Inflammatory macrophage treated with lipopolysaccharide for 1 hour (primary cell): ENCODE results near the gene CHRM4.

Experiments
- DNase-seq, 2 donors: peaks; one replicate each; pipeline ENCODE4 v3.0.0-alpha.2; 2020 to 2022

Gene CHRM4

DNA sequence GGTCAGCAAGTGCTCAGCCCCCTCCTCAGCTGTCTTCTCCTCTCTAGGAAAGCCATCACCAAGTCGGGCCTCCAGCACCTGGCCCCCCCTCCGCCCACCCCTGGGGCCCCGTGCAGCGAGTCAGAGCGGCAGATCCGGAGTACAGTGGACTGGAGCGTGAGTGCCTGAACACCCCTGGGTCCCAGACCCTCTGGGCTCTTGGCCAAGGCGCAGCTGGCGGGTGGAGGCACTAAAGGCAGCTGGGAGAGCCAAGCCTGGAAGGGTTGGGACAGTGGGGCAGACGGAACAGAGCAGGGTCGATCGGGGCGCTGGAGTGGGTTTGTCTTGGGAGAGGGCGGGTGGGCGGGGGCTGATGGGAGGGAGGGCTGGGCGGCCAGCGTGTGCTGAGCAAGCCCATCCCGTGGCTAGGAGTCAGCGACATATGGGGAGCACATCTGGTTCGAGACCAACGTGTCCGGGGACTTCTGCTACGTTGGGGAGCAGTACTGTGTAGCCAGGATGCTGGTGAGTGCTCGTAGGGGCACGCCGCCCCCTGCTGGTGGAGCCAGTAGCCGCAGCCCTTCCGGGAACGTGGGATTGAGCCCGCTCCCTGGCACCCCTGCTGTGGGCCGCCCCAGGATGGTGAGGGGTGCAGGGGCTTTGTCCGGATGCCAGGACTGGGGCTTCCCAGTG is 24.2 kb downstream of the CHRM4 start:
- DNase-seq, result peak in 1 of 2 donors; percentile 82

DNA sequence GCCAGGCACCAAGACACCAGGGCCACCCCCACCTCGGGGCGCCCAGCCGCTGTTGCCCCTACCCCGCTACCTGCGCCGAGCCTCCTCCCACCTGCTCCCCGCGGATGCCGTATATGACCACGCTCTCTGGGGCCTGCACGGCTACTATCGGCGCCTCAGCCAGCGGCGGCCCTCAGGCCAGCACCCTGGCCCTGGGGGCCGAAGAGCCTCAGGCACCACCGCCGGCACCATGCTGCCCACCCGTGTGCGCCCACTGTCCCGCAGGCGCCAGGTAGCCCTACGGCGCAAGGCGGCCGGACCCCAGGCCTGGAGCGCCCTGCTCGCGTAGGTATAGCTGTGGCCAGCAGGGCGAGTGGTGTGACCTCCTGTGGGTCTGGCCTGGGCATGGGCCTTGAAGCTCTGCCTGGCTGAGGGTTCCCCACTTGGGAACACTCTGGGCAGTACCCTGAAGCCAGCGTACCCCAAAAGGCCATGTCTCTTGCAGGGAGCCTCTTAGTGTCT is 24.9 kb downstream of the CHRM4 start:
- DNase-seq, result no peak

DNA sequence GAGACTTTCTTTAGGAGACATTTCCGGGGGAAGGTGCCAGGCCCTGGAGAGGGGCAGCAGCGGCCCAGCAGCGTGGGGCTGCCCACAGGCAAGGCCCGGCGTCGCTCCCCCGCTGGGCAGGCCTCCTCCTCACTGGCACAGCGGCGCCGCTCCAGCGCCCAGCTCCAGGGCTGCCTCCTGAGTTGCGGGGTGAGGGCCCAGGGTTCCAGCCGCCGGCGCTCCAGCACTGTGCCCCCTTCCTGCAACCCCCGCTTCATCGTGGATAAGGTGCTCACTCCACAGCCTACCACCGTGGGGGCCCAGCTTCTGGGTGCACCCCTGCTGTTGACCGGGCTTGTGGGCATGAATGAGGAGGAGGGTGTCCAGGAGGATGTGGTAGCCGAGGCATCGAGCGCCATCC is 25.3 kb downstream of the CHRM4 start:
- no peak for DNase-seq

DNA sequence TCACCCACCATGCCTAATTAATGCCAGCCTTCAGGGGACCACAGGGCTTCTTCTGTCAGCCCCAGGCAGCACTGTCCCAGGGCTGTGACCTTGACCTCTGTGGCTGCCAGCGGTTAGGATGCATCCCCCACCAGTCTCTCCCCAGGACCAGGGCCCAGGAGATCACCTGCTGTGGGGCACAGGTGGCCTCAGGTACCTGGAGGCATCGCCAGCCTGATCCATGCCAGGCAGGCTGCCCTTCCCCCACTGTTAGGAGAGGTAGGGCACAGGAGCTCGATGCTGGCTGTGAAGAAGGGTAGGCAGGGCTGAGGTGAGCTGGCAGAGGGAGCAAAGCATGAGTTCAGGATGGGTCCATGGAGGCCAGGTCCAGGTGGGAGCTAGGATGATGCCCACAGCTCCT is 26.8 kb downstream of the CHRM4 start:
- DNase-seq, result no peak

DNA sequence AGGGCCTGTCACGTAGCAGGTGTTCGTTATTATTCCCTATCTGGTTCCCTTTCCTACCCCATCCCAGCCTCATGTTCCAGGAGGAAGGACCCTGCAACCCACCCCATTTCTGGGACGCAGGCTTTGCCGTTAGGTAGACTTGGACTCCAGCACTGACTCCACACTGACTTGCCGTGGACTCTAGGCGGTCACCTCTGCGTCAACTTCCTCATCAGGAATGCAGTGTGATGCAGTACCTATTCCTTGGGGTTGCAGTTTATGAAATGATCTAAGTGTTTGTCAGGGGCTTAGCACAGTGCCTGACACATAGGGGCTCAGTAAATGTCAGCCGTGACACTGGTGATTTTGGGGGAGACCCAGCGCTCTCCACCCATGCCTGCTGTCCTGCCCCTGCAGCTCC is 27.5 kb downstream of the CHRM4 start:
- no peak for DNase-seq

DNA sequence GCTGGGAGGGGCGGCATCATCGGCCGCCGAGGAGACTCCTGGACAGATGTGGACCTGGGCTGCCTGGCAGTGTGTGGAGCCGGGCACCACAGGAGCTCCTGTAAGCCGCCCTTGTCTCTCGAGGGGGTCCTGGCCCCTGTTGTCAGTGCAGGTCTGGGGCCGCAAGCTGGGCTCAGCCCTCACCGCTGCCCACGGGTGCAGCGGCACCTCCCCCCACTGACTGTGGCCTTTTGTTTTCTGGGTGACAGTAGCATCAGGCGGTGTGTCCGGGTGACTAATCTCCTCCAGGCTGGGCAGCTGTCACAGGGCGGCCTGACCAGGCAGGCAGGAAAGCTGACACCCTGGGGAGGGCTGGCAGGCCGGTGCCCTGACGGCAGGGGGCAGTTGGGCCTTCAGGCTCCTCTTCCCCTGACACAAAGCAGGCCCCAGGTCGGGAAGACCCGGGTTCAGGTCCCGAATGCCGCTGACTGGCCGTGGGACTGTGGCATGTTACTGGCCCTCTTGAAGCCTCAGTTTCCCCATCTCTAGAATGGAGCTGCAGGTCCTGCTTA is 28.0 kb downstream of the CHRM4 start:
- DNase-seq, result peak; percentile 45 to 85

DNA sequence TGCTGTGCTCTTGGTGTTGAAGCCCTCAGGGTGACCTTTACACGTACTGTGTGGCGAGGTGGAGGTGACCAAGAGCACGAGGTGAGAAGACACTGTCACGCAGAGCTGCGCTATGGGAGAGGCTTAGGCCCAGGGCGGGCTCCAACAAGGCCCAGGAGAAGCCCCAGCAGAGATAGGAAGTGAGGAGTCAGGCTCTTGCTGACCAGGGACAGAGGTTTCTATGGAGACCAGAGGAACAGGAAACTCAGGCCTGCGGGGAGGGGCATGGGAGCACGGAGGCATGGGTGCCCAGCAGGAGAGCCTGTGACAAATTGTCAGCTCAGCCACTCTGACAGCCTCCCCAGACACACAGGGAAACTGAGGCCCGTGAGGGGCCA is 28.6 kb downstream of the CHRM4 start:
- DNase-seq, result peak; percentile 84 to 87

DNA sequence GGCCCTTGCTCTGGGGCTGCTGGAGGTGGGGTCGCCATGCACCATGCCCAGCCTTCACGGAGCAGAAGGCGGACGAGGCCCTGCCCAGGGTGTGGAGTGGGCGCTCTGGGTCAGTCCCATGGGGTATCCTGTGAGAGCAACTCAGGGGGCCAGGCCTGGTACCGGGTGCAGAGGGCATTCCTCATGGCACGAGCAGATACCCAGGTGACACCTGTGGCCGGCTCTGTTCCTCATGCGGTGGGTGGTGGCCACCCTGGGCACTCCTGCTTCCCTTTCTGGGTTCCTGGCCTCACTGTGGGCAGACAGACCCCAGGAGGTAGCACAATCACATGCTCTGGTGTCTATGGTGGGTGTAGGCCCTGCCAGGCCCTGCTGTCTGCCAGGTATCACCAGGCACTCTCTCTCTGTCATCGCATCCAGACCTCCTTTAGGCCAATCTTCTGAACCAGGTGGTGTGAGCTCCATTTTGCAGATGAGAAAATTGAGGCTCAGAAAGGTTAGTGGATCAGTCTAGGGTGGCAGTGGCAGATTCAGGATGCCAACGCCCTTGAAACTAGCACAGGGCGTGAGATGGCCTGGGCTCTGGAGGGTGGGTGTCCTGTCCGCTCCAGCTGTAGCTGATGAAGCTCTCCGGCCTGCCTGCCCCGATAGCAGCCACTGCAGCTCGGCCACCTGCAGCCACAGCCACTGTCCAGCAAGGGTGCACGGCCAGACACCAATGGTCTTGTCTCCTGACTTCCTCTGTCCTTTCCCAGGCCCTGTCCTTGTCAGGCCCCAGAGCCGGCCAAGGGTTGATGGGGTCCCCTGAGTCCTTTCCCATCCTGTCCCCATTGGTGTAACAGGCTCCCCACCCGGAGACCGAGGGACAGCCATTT is 29.2 kb downstream of the CHRM4 start:
- no peak for DNase-seq

DNA sequence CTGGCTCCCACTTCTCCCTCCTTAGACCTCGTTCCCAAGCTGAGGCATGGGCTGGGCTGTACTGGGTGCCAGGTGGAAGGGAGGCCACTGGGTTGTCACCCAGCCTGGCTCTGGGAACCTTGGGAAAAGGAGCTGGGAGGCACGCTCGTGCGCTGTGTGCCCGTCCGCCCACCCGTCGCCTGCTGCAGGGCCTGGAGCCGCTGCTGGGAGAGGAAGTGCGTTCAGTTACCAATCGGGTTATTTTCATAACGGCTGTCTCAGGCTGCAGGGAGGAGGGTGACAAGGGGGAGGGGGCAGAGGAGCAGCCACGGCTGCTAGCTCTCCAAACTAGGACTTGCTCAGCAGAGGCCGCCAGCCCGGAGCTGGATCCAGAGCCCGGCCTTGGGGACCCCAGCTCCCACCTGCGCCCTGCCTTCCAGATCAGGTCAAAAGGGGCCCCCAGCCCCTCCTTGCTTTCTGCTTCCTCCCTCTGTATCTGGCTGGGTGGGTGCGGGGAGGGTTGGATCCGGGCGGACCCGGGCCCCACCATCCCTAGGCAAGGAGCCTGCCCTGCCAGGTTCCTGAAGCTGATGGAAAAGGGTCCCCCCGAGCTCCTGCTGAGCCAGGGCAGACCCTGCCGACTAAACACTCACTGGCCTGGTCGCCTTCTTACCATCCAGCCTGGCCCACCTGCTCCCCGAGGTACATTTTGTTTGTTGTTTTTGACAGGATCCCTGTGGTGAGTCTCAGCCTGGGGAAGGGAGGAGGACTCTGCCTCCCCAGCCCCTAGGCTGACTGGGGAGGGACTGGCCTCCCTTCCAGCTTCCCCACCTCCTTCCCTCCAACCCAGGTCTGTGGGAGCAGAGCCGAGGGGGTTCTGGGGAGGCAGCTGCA is 30.1 kb downstream of the CHRM4 start:
- peak; percentile 82 to 86 for DNase-seq

DNA sequence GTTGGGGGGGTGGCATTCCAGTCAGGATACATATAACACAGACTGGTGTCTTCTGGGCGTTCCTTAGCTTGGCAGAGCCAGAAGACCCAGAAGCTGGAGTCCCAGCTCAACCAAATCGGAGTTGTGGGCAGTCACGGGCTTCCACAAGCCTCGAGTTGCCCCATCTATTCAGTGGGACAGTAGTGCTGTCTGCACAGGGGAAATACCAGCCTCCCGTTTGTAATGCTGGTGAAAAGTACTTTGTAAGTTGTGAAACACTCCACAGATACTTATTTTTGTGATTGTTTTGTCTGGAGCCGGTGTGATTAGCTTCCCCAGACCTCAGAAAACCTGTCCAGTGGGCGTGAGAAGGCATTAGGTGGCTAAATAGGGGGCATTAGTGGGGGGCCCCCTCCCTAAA is 30.7 kb downstream of the CHRM4 start:
- peak; percentile 65 to 83 for DNase-seq

DNA sequence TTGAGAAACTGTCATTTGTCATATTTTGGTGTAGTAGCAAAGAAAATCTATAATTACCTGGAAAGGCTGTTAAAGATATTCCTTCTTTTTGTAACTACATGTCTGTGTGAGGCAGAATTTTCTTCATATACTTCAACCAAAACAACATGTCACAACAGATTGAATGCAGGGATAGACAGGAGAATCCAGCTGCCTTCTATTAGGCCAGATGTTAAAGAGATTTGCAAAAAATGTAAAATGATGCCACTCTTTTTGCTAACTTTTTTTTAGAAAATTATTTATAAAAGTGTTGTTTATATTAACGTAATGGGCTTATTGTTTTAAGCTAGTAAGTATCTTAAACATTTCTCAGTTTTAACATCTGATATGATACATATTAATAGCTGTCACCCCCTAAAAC is 31.6 kb downstream of the CHRM4 start:
- DNase-seq, result no peak

DNA sequence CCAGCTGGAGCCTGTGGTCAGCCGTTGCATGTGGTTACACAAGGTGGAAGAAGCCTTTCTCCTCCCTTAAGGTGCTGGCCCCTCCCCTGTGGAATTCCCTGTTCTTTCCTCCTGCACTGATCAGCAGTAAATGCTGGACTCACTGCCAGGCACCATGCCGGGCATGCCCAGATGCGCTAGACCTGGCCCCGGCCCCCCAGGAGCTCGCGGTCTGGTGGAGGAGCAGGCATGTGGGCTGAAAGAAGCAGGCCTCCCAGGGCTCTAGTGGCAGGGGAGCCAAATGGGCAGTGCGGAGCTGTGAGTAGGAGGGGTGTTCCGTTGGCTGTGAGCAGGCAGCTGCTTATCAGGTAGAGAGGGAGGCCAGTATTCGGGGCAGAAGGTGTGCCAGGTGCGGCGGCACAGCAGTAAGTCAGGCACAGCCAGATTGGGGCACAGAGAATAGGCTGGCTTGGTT is 34.1 kb downstream of the CHRM4 start:
- peak; percentile 48 to 55 for DNase-seq

DNA sequence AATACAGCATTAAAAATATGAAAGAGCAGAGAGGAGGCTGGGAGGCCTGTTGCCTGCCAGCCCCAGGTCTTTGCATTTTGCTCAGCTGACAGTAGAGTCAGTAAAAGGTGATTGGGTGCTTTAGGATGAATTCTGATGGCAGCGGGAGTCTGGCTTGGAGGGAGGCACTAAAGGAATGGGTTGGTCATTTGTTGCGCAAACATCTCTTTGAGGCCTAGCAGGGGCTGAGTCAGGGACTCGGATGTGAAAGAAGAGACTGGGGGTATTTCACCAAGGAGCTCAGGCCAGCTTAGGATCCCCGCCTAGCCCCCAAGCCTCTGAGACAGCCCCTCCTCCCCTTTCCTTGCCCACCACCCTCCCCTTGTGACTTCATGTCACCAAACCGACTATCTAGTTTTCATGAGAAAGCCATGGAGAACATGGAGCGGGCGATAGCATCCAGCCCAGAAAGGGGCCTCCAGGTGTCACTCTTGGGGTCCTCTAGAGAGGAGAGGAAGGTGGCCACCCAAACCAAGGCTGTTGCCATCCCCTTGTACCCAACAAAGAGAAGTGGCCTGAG is 34.6 kb downstream of the CHRM4 start:
- peak in 1 of 2 donors; percentile 51 for DNase-seq

DNA sequence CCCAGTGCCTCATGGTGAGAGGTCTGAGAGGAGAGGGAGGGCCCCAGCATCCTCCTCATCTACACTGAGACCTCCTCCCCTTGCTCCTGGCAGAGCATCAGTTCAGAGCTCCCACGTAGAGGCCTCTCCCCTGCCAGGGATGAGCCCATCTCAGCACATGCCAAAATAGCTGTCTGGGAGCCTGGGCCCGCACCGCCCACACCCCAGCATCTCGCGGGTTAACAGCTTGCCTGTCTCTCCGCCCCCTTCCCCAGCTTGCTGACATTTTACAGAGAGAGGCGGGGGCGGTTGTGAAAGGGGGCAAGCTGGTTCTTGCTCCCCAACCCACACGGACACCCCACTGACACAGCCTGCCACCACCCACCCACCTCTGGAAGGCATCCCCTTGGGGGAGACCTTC is 37.9 kb downstream of the CHRM4 start:
- DNase-seq, result no peak

DNA sequence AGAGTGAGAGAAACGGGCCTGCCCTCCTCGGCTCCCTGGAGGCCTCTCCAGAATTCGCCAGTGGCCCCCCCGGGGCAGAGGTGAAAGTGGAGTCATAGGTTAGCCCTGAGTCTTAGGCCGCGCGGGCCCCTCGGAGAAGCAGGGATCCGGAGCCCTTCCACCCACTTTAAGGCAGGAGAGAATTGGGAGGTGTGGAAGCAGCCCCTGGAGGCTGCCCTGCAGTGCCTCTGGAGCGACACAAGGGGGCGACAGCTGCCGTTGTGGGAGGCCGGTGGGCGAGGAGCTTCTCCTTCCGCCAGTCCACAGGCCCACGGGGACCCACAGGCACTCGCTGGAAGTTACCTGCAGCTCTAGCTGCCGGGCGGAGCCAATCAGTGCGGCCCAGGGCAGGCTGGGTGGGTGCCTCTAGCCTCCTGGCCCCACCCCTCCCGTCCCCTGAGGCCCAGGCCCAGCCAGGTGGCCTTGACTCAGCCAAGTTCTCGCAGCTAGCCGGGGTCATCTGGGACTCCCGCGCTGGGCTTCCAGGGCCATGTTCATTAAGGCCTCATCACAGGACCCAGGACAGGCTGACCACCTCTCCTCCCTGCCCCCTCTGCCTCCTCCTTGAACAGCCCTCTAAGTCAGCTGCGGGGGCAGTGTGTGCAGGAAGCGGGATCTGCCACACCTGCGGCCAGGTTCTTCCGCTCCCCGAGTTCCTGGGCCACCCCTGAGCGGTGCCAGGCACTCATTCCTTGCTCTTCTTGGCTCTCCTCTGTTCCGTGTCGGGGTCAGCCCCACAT is 39.3 kb downstream of the CHRM4 start:
- DNase-seq, result peak in 1 of 2 donors; percentile 78

DNA sequence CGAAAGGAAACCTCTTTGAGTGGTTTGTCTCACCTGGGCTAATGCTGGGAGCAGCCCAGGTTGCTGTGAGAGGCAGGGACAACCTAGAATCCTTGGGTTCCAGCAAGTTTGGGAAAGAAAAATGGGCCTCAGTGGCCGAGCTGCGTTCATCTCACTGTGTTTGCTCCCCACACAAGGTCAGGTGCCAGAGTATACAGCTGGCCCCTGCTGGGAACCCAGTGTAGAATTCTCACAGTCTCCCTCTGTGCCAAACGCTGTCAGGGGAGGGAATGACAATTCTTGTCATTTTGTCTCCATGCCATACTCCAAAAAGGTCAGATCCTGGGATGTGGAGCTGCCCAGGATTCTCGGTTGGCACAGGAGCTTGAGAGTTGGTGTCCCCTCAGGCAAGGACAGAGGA is 40.0 kb downstream of the CHRM4 start:
- no peak for DNase-seq

DNA sequence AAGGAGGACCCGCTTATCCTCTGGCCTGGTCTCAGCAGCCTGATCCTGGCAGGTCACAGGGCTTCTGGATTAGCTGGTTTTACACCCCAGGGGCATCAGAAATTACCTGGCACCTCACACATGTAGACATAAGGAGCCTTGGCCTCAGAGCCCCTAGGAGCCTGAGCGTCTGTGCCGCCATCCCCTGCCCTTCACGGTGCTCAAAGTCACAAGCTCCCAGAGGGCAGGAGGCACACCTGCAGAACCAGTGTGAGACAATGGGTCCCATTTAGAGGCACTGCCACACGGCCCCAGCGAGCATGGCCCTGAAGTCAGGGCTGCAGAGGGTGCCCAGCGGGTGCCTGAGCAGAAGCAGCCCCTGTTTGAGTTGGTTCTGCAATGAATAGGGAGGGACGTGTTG is 40.4 kb downstream of the CHRM4 start:
- DNase-seq, result no peak

DNA sequence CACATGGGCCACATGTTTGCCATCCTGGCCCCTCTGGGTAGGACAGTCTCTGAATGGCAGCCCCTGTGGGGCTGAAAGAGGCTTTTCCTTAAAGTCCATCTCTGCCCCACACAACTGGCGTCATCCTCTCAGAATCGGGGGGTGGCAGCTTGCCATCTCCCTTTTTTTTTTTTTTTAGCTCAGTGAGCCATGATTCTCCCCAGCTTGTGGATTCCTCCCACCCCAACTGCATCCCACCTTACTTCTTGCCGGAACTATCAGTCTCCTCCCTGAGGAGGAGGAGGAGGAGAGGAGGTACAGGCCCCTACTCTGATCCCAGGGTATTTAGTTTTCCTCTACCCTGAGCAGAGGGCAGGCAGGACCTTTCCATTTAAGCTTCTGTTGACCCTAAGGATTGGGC is 40.9 kb downstream of the CHRM4 start:
- no peak for DNase-seq

DNA sequence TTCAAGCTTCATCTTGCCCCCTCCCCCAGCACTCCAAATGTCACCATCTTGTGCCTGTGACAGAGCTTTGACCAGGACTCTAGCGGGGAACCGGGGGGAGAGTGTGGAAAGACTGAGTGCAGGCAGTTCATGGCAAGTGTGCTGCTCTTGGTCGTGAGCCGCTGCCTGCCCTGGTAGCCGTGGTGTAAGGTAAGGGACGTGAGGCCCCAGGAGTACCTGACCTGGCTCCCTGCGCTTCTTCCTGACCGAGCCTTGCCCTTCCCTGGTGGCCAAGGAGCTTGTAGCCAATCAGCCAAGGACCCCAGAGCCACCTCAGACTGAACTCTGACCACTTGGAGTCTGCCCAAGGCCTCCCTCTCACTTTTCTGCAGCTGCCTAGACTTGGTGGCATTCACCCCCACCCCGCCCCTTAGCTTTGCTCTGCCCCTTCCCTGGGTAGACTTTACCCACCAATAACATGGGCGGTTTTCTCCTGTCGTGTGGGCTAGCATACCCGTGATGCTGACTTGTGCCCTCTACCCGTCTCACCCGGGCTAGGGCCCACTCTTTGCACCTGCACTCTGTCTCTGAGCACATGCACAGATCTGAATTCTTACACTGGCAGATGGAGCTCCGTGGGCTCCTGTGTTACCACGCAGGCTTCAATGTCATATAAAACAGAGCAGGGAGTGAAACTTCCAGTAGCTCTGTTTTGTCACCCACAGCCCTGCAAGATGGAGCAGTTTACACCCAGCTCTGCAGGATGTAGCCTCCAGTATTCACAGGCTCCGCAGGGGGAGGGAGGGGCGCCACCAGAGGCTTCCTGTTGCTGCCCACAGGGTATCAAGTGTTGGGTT is 42.8 kb downstream of the CHRM4 start:
- DNase-seq, result no peak

DNA sequence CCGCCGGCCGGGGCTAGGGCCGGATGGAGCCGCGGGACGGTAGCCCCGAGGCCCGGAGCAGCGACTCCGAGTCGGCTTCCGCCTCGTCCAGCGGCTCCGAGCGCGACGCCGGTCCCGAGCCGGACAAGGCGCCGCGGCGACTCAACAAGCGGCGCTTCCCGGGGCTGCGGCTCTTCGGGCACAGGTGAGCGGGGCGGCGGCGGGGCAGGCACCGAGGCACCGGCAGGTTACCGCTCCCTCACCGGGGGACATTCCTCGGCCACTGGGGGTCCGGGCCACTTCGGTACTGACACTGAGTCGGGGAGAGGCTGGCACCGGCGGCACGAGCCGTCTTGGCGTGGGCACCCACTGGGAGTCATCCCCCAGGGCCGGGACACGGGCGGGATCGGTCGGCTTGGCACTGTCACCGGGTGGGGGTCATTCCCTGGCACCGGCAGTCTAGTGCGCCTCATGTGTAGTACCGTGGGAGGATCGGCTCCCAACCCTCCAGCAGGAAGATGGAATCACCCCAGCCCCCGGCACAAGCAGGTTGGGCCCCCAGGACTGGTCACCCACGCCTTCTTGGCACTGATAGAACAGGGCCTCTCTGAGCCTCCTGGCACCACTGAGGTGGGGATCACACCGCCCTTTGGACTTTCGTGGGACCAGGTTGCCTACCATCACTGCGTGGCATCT is 43.8 kb downstream of the CHRM4 start:
- DNase-seq, result no peak
